Measurements from ENCODE around the gene ITGB7.

Gene ITGB7

DNA sequence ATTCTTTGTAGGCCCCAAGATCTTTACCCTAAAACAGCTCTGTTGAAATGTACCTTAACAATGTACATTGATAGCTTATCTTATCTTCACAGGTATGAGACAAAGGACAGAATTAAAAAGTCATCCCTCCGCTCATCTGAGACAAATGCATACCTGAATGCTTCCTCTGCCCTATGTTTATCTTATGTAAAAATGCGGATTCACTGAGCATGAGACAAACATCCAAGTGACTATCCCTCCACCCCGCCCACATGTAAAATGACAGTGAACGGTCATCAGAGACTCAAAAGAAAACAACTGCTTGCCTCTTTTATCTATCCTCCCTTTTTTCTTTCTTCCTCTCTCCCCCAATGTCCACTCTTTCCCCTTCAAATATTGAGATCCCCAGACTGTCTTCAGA, 63.7 kb downstream of the ITGB7 start:
- no peak for DNase-seq (ENCODE audit: low spot score)
